ENCODE results near the gene ANO8. TPM values are rescaled to one million over a fixed set of nuclear protein-coding genes. Genes with fewer than 3 reads are reported as not detected.
A peak's percentile ranks its signal among the peaks of the same experiment; 100 is the strongest.
"Not testable (repeated sequence)": the region's sequence is repeated elsewhere in the genome, so short reads cannot be mapped to it uniquely, and the experiment has no call there.

Gene ANO8
- total RNA-seq, 1 donor from 2014 or later: 19.0 TPM

GRCh38 chr19:17302391-17303166 is 32.1 kb downstream of the ANO8 start:
- no peaks in the 10 kb centered on the region for H3K9me3 Mint-ChIP-seq (ENCODE audit: unreplicated experiment)
- peak overlapping the region; percentile 74 for H3K4me3 Mint-ChIP-seq (ENCODE audit: unreplicated experiment)
- peaks cover 6% of the 10 kb centered on the region for H3K36me3 Mint-ChIP-seq (ENCODE audit: low read depth, unreplicated experiment)
- no peak for TF ChIP-seq CTCF (IDR thresholded peaks at IDR 0.05; ENCODE audit: unreplicated experiment)
- H3K4me1 Mint-ChIP-seq (ENCODE audit: unreplicated experiment): peaks cover 12% of the 10 kb centered on the region
- no peak overlapping the region for H3K27ac Mint-ChIP-seq (ENCODE audit: unreplicated experiment)
- no peak for DNase-seq (ENCODE audit: low spot score)
- peaks cover 3% of the 10 kb centered on the region for H3K27me3 Mint-ChIP-seq (ENCODE audit: unreplicated experiment)

- Mint-ChIP-seq H3K9me3 (ENCODE audit: unreplicated experiment) (no peaks in the 10 kb centered on the region), H3K27me3 (ENCODE audit: unreplicated experiment) (peaks cover 6% of the 10 kb centered on the region), H3K27ac (ENCODE audit: unreplicated experiment) (no peak overlapping the region), H3K4me1 (ENCODE audit: unreplicated experiment) (peaks cover 8% of the 10 kb centered on the region), H3K4me3 (ENCODE audit: unreplicated experiment) (no peak overlapping the region), H3K36me3 (ENCODE audit: low read depth, unreplicated experiment) (peaks cover 3% of the 10 kb centered on the region)
- no peak for DNase-seq (ENCODE audit: low spot score)
- TF ChIP-seq CTCF (IDR thresholded peaks at IDR 0.05; ENCODE audit: unreplicated experiment): no peak
These were observed 33.5 kb downstream of the ANO8 start for GRCh38 chr19:17300992-17301619.

- Mint-ChIP-seq H3K4me3 (ENCODE audit: unreplicated experiment) (no peak overlapping the region), H3K36me3 (ENCODE audit: low read depth, unreplicated experiment) (peaks cover 1% of the 10 kb centered on the region), H3K9me3 (ENCODE audit: unreplicated experiment) (no peaks in the 10 kb centered on the region), H3K27ac (ENCODE audit: unreplicated experiment) (no peak overlapping the region), H3K27me3 (ENCODE audit: unreplicated experiment) (peaks cover 3% of the 10 kb centered on the region), H3K4me1 (ENCODE audit: unreplicated experiment) (no peaks in the 10 kb centered on the region)
- no peak for DNase-seq (ENCODE audit: low spot score)
- TF ChIP-seq CTCF (IDR thresholded peaks at IDR 0.05; ENCODE audit: unreplicated experiment): no peak
These were observed 37.7 kb downstream of the ANO8 start for GRCh38 chr19:17296976-17297375.

- DNase-seq (ENCODE audit: low spot score): no peak
- peaks cover 3% of the 10 kb centered on the region for H3K27me3 Mint-ChIP-seq (ENCODE audit: unreplicated experiment)
- peak overlapping the region; percentile 70 for H3K27ac Mint-ChIP-seq (ENCODE audit: unreplicated experiment)
- no peaks in the 10 kb centered on the region for H3K9me3 Mint-ChIP-seq (ENCODE audit: unreplicated experiment)
- no peaks in the 10 kb centered on the region for H3K36me3 Mint-ChIP-seq (ENCODE audit: low read depth, unreplicated experiment)
- no peaks in the 10 kb centered on the region for H3K4me1 Mint-ChIP-seq (ENCODE audit: unreplicated experiment)
- no peak for TF ChIP-seq CTCF (IDR thresholded peaks at IDR 0.05; ENCODE audit: unreplicated experiment)
- no peak overlapping the region for H3K4me3 Mint-ChIP-seq (ENCODE audit: unreplicated experiment)
These were observed 38.4 kb downstream of the ANO8 start for GRCh38 chr19:17296273-17296672.

- not testable (repeated sequence) for H3K36me3 Mint-ChIP-seq (ENCODE audit: low read depth, unreplicated experiment); H3K4me1 Mint-ChIP-seq (ENCODE audit: unreplicated experiment); H3K27me3 Mint-ChIP-seq (ENCODE audit: unreplicated experiment); H3K4me3 Mint-ChIP-seq (ENCODE audit: unreplicated experiment); DNase-seq (ENCODE audit: low spot score); H3K27ac Mint-ChIP-seq (ENCODE audit: unreplicated experiment); H3K9me3 Mint-ChIP-seq (ENCODE audit: unreplicated experiment)
These were observed 39.1 kb downstream of the ANO8 start for GRCh38 chr19:17295551-17295950.

Measured in endothelial cell (in vitro differentiated cells).